Muscle layer of colon (tissue), 2 donors: ENCODE results near the gene CRX.
A peak's percentile ranks its signal among the peaks of the same experiment; 100 is the strongest.
"Not testable (repeated sequence)": the region's sequence is repeated elsewhere in the genome, so short reads cannot be mapped to it uniquely, and the experiment has no call there.

Experiments
- H3K27ac ChIP-seq: one replicate; pipeline ENCODE4 v1.7.0; 2013; ENCODE audit warnings: low read depth, mild to moderate bottlenecking, low read length, moderate library complexity
- H3K27me3 ChIP-seq, 2 donors: one replicate each; pipeline ENCODE4 v1.7.0; 2013; ENCODE audit warnings: low read length in 2 of 2, mild to moderate bottlenecking in 2 of 2; ENCODE audit not compliant: insufficient read depth in 2 of 2, control insufficient read depth in 1 of 2
- H3K36me3 ChIP-seq: one replicate; pipeline ENCODE4 v1.7.0; 2013; ENCODE audit warnings: mild to moderate bottlenecking, low read length; ENCODE audit not compliant: insufficient read depth
- H3K4me1 ChIP-seq: one replicate; pipeline ENCODE4 v1.7.0; 2013; ENCODE audit warnings: mild to moderate bottlenecking, low read length; ENCODE audit not compliant: insufficient read depth
- H3K4me3 ChIP-seq, 2 donors: one replicate each; pipeline ENCODE4 v1.7.0; 2013; ENCODE audit warnings: low read length in 2 of 2, low read depth in 1 of 2, mild to moderate bottlenecking in 1 of 2, moderate library complexity in 1 of 2
- H3K9ac ChIP-seq: one replicate; pipeline ENCODE4 v1.7.0; 2013; ENCODE audit warnings: low read length
- H3K9me3 ChIP-seq: one replicate; pipeline ENCODE4 v1.7.0; 2013; ENCODE audit warnings: mild to moderate bottlenecking, low read length
- donor health status: abdominal sarcoma.
- donor health status: Adenocarcinoma of cecum.

The CRX gene

DNA sequence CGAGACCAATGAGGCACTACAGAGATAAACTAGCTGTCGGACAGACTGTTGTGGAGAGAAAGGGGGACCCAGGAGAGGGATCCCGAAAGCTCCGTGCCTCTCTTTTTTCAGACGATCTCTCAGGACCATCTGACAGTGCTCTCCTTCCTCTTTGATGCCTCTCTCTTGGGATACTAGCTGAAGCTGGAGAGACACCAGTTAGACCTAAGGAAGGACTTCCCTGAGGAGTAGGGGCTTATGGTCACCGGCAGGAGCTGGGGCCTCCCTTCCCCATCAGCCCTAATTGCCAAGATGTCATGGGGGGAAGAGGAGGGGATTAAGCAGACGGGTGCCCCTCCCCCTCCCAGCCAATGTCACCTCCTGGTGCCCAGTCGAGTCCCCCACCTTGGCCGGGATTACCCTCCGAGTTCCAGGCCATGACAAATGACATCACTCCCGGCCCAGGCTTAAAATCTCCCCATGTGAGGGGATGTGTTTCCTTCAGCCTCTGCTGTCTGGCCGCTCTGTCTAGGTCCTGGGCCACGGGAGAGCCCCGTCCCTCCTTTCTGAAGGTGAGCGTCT, at the start of gene CRX:
Gene CRX, plus strand, starts transcription at position 478 of the 561 bp plus-strand sequence. CDS start 12,507 bp downstream, outside the sequence.
- H3K4me1 ChIP-seq, result no peaks in the 10 kb centered on the region
- no peak within 1 kb of the TSS for H3K4me3 ChIP-seq
- peaks cover 8 to 13% of the 10 kb centered on the region in 2 donors for H3K27me3 ChIP-seq
- no peak within 1 kb of the TSS for H3K27ac ChIP-seq
- no peaks in the 10 kb centered on the region for H3K36me3 ChIP-seq
- H3K9ac ChIP-seq, result no peak within 1 kb of the TSS
- H3K9me3 ChIP-seq, result no peaks in the 10 kb centered on the region

DNA sequence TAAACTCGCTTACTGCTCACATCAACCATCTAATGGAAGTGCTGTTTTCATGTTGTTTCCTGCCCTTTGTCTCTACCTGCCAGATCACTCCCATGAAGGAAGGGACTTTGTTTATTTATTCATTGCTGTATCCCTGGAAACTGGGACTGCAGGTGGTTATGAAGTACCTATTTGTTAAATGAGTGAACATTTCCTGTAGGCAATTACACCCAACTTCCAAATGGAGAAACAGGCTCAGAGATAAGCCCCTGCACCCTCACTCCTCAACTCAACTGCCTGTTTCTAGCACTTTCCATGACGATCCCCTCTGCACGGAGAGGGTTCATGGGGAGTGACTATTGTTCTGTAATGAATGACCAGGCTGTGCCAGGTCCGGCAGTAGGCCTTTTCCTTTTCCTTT, 45.2 kb upstream of the CRX start:
- H3K36me3 ChIP-seq, result peaks cover 9% of the 10 kb centered on the region
- no peak overlapping the region for H3K27ac ChIP-seq
- no peaks in the 10 kb centered on the region for H3K9me3 ChIP-seq
- H3K4me1 ChIP-seq, result peaks cover 15% of the 10 kb centered on the region
- no peaks in the 10 kb centered on the region for H3K27me3 ChIP-seq
- H3K9ac ChIP-seq, result no peak overlapping the region
- H3K4me3 ChIP-seq, result no peak overlapping the region

DNA sequence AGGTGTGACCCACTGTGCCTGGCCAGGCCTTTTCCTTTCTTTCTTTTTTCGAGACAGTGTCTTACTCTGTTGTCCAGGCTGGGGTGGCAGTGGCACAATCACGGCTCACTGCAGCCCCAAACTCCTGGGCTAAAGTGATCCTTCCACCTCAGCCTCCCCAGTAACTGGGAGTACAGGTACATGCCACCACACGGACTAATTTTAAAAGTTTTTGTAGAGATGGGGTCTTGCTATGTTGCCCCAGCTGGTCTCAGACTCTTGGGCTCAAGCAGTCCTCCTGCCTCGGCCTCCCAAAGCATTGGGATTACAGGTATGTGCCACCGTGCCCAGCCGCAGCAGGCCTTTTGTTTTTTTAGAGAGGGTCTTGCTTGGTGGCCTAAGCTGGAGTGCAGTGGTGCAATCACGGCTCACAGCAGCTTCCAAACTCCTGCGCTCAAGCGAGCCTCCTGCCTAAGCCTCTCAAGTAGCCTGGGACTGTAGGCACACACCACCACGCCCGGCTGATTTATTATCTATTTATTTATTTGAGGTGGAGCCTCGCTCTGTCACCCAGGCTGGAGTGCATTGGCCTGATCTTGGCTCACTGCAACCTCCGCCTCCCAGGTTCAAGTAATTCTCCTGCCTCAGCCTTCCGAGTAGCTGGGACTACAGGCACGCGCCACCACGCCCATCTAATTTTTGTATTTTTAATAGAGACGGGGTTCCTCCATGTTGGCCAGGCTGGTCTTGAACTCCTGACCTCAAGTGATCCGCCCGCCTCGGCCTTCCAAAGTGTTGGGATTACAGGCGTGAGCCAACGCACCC, 44.3 kb upstream of the CRX start:
- Histone ChIP-seq H3K27ac (peak overlapping the region; percentile 89), H3K36me3 (peaks cover 10% of the 10 kb centered on the region), H3K4me1 (peaks cover 23% of the 10 kb centered on the region), H3K4me3 (peak overlapping the region; percentile 93 to 94)
- H3K9me3 ChIP-seq, H3K27me3 ChIP-seq, H3K9ac ChIP-seq: not testable (repeated sequence)

DNA sequence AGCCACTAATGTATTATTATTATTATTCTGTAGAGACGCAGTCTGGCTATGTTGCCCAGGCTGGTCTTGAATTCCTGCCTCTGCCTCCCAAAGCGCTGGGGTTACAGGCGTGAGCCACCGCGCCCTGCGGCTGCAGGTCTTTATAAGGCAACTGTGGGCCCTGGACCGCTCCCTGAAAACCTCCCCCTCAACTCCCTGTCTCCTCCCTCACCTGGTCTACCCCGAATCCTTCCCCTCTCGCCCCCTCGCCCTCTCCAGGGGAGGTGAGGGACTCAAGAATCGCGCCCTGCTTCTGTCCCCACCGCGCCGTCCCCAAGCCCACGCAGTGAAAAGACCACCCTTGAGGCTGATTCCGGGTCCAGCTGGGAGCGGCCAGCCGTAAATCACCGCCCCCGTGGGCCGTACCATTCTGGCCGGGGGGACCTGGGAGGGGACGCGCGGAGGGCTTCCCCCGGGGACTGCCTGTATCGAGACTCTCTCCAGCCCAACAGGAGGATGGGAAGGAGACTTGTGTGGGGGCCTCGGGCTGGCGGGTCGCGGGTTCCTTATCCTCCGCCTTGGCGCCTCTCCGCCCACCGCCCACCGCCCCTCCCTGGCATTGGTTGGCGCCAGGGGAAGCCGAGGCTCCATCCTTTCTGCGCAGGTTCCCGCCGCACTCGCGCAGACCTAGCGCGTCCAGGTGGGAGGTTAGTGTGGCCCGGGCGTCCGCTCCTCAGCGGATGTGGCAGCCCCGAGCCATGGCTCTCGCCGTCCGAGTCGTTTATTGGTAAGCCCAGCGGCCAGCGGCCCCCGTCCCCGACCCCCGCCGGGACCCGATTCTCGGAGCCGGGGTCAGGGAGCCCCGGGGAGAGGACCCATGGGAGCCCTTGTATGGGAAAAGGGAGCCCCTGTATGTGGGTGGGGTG, 43.4 kb upstream of the CRX start, which contains the start of gene SELENOW:
Gene SELENOW, plus strand, starts transcription at position 655 of the 905 bp plus-strand sequence. Its CDS starts 83 bp downstream, at position 738.
- peaks cover 12% of the 10 kb centered on the region for H3K36me3 ChIP-seq
- H3K4me3 ChIP-seq, result peak within 1 kb of the TSS; percentile 93 to 94
- peak within 1 kb of the TSS; percentile 73 for H3K9ac ChIP-seq
- peak within 1 kb of the TSS; percentile 89 for H3K27ac ChIP-seq
- H3K9me3 ChIP-seq, result no peaks in the 10 kb centered on the region
- H3K4me1 ChIP-seq, result peaks cover 26% of the 10 kb centered on the region
- no peaks in the 10 kb centered on the region for H3K27me3 ChIP-seq

DNA sequence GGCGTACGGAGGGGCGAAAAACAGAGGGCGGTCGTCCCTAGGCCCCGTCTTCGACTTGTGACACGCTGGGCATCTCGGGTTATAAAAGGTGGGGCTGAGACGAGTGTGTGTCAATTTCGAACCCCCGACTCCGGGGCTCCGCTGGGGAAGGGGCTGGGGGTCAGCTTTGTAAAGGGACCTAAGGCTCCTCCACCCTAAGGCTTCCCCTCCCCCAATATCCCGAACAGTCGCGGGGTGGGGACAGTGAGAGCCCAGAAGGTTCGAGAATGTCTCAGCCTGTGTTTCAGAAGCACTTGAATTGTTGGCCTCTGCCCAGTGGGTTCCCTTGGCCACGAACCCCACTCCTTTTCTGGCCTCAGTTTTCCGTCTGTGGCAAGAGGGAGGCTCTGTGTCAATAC, 42.8 kb upstream of the CRX start:
- H3K27ac ChIP-seq, result peak overlapping the region; percentile 89
- H3K36me3 ChIP-seq, result peaks cover 18% of the 10 kb centered on the region
- peaks cover 26% of the 10 kb centered on the region for H3K4me1 ChIP-seq
- no peaks in the 10 kb centered on the region for H3K9me3 ChIP-seq
- peak overlapping the region; percentile 73 for H3K9ac ChIP-seq
- peak overlapping the region; percentile 93 to 94 for H3K4me3 ChIP-seq
- no peaks in the 10 kb centered on the region for H3K27me3 ChIP-seq

DNA sequence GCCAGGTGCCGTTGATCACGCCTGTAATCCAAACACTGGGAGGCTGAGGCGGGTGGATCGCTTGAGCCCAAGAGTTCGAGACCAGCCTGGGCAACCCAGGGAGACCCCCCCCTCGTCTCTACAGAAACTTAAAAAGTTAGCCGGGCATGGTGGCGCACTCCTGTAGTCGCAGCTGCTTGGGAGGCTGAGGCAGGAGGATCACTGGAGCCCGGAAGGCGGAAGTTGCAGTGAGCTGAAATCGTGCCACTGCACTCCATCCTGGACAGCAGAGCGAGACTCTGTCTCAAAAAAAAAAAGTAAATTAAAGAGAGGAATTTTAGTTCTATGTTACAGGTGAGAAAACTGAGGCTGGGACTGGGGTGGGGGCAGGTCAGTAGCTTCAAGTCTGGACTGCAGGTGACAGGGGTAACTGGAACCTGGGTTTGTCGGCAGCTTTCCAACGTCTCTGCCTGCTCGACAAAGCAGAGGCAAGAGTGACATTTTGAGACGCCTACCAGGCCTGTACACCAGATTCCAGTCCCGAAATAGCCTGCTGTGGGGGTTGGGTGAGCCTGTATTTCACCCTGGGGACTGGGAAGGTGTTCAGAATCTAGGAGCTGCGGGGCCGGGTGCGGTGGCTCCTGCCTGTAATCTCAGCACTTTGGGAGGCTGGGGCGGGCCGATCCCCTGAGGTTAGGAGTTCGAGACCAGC, 42.1 kb upstream of the CRX start:
- Histone ChIP-seq H3K4me1 (peaks cover 26% of the 10 kb centered on the region), H3K27me3 (no peaks in the 10 kb centered on the region), H3K4me3 (peak overlapping the region; percentile 93 to 94), H3K36me3 (peaks cover 25% of the 10 kb centered on the region), H3K9ac (peak overlapping the region; percentile 73), H3K27ac (peak overlapping the region; percentile 89), H3K9me3 (no peaks in the 10 kb centered on the region)

DNA sequence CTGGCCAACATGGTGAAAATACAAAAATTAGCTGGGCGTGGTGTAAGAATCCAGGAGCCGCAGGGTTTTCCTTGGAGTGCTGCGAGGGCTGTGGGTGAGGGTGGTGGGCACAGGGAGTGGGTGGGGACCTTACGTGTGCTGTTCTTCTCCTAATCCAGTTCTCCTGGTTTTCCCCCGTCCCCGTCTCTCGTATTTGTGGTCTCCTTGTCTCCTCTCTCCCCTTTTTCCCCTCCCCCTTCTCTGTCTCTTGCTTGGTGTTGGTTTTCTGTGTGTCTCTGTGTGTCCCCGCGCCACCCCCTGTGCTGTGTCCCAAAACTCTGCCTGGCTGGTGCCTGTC, 41.6 kb upstream of the CRX start:
- Histone ChIP-seq H3K27ac (peak overlapping the region; percentile 89), H3K4me3 (peak overlapping the region; percentile 93 to 94), H3K27me3 (no peaks in the 10 kb centered on the region), H3K9me3 (no peaks in the 10 kb centered on the region), H3K9ac (peak overlapping the region; percentile 73), H3K36me3 (peaks cover 28% of the 10 kb centered on the region), H3K4me1 (peaks cover 26% of the 10 kb centered on the region)

DNA sequence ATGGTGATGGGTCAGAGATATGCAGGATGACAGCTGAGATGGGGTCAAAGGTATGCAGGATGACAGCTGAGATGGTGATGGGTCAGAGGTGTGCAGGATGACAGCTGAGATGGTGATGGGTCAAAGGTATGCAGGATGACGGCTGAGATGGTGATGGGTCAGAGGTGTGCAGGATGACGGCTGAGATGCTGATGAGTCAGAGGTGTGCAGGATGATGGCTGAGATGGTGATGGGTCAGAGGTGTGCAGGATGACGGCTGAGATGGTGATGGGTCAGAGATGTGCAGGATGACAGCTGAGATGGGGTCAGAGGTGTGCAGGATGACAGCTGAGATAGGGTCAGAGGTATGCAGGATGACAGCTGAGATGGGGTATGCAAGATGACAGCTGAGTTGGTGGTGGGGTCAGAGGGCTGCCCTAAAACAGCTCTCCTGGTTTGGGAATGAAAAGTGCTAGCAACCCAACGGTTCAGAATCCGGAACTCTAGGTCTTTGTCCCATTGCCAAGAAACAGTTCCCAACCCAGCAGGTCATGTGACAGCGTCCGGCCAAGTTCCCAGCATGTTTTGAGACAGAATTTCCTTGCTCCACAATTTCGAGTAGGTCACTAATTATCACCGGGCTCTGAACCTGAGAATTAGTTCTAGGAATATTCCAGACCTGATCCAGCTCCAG, 40.0 kb upstream of the CRX start:
- H3K9ac ChIP-seq, result no peak overlapping the region
- no peaks in the 10 kb centered on the region for H3K9me3 ChIP-seq
- peaks cover 43% of the 10 kb centered on the region for H3K36me3 ChIP-seq
- peak overlapping the region in 1 of 2 donors; percentile 94 for H3K4me3 ChIP-seq
- H3K4me1 ChIP-seq, result peaks cover 26% of the 10 kb centered on the region
- H3K27ac ChIP-seq, result peak overlapping the region; percentile 89
- H3K27me3 ChIP-seq, result no peaks in the 10 kb centered on the region

DNA sequence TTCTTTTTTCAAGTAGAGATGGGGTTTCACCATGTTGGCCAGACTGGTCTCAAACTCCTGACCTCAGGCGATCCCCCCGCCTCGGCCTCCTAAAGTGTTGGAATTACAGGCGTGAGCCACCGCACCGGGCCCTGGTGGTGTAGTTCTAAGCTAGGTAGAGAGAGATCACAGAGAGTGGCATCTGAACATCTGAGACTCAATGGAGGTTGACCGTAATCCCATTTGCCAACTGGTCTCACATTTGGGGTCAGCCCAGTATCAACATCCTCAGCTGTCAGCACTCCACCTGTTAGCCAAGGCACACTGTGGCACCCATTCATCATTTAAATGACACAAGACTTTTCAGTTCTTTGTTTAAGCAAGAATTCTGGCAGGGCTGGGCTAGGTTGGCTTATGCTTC, 35.2 kb upstream of the CRX start:
- Histone ChIP-seq H3K36me3 (peaks cover 41% of the 10 kb centered on the region), H3K4me1 (peaks cover 16% of the 10 kb centered on the region), H3K4me3 (no peak overlapping the region), H3K9me3 (no peaks in the 10 kb centered on the region), H3K27ac (no peak overlapping the region), H3K9ac (no peak overlapping the region), H3K27me3 (no peaks in the 10 kb centered on the region)

DNA sequence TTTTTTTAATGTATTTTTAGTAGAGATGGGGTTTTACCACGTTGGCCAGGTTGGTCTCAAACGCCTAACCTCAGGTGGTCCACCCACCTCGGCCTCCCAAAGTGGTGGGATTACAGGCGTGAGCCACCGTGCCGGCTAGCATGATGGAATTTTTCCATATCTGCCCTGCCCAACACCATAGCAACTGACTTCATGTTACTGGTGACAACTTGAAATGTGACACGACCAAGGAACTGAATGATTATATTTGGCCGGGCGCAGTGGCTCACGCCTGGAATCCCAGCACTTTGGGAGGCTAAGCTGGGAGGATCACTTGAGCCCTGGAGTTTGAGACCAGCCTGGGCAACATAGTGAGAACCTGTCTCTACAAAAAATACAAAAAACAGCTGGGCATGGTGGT, 34.4 kb upstream of the CRX start:
- H3K36me3 ChIP-seq, result peaks cover 39% of the 10 kb centered on the region
- not testable (repeated sequence) for H3K9ac ChIP-seq

More for the DNA sequence above, 34.4 kb upstream of the CRX start:
- H3K4me3 ChIP-seq, H3K27me3 ChIP-seq, H3K4me1 ChIP-seq, H3K9me3 ChIP-seq, H3K27ac ChIP-seq: not testable (repeated sequence)
